ENCODE measurements around the gene RNF103. TPM values are rescaled to one million over a fixed set of nuclear protein-coding genes. Genes with fewer than 3 reads are reported as not detected.

The RNF103 gene
- total and polyA plus RNA-seq, 7 experiments from 2014 or later: 2.3 to 71.2 (median 37.6) TPM

DNA sequence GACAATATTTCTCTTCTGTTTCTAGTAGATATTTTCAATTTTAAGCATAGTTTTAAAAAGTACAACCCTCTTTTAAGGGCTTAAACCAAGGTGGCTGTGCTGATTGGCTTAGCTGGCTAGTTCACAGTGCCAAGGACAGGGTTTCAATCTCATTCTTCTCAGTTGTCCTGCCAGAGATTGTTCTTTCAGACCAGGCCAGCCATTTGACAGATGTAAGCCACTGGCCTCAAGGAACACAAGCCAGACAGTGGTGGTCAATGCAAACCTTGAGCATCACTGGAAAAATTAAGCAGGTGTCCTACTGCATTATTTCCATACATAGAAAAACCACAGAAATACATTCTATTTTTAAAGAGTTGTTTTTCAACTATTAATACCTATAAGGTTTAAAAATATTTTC lies 5.9 kb downstream of the RNF103 start:
- H3K4me1 ChIP-seq (ENCODE audit: control insufficient read depth in 2 of 2, insufficient read depth in 2 of 2, low read length in 2 of 2): peaks cover 8 to 17% of the 10 kb centered on the region in 2 donors
- Mint-ChIP-seq H3K27me3 (no peaks in the 10 kb centered on the region), H3K4me3 (no peak overlapping the region), H3K36me3 (peaks cover 9 to 52% (median 27%) of the 10 kb centered on the region in 5 donors), H3K4me1 (peaks cover 28 to 70% (median 59%) of the 10 kb centered on the region in 7 donors), H3K27ac (peak overlapping the region in 1 of 9 donors; percentile 22), H3K9me3 (no peaks in the 10 kb centered on the region)
- peaks cover 0 to 21% (median 4%) of the 10 kb centered on the region in 3 experiments for H3K36me3 ChIP-seq (ENCODE audit: control insufficient read depth in 2 of 3, insufficient read depth in 3 of 3, low read length in 3 of 3)
- no peaks in the 10 kb centered on the region for H3K9me3 ChIP-seq (ENCODE audit: control insufficient read depth in 2 of 3, low read length in 3 of 3)
- POLR2A ChIA-PET: no interaction called here
- ATAC-seq: no peak
- H3K27me3 ChIP-seq (ENCODE audit: control insufficient read depth in 2 of 2, insufficient read depth in 2 of 2, low read length in 2 of 2): no peaks in the 10 kb centered on the region
- H3K4me3 ChIP-seq (ENCODE audit: low read length): no peak overlapping the region
- H3K27ac ChIP-seq (ENCODE audit: low read depth, low read length): no peak overlapping the region
- DNase-seq: no peak
- intact Hi-C loops (cut with micrococcal nuclease): loop anchor here in 1 of 2 donors (2.0 kb wide), 1 partner anchor 33 kb away; no protein-coding TSS in a partner anchor
- CTCF ChIA-PET: no interaction called here

DNA sequence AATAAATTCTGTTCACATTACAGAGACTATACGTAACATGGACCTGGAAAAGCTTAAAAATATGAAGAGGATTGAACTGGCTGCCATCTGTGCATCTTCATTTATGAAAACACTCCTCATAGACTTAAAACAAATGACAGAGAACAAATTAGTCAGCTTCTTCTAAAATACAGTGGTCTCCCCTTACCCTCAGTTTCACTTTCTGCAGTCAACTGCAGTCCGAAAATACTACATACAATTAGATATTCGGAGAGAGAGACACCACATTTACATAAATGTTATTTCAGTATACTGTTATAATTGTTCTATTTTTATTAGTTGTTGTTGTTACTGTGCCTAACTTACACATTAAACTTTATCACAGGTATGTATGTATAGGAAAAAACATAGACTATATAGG lies 6.5 kb downstream of the RNF103 start:
- no peaks in the 10 kb centered on the region for H3K27me3 ChIP-seq (ENCODE audit: control insufficient read depth in 2 of 2, insufficient read depth in 2 of 2, low read length in 2 of 2)
- Mint-ChIP-seq H3K4me3 (no peak overlapping the region), H3K36me3 (peaks cover 9 to 52% (median 27%) of the 10 kb centered on the region in 5 donors), H3K27me3 (no peaks in the 10 kb centered on the region), H3K9me3 (no peaks in the 10 kb centered on the region), H3K4me1 (peaks cover 28 to 69% (median 59%) of the 10 kb centered on the region in 7 donors), H3K27ac (no peak overlapping the region)
- H3K36me3 ChIP-seq (ENCODE audit: control insufficient read depth in 2 of 3, insufficient read depth in 3 of 3, low read length in 3 of 3): peaks cover 4 to 21% (median 5%) of the 10 kb centered on the region in 3 experiments
- H3K9me3 ChIP-seq (ENCODE audit: control insufficient read depth in 2 of 3, low read length in 3 of 3): no peaks in the 10 kb centered on the region
- H3K4me1 ChIP-seq (ENCODE audit: control insufficient read depth in 2 of 2, insufficient read depth in 2 of 2, low read length in 2 of 2): peaks cover 8 to 17% of the 10 kb centered on the region in 2 donors
- intact Hi-C loops (cut with micrococcal nuclease): no loop called here
- POLR2A ChIA-PET: interaction anchor here (0.8 to 1.4 kb wide), 3 partner anchors 53 to 176 kb away, joined by 3 to 4 read pairs (median 3); partner anchors contain the start of gene KDM3A
- ATAC-seq (no peak), DNase-seq (no peak)
- H3K27ac ChIP-seq (ENCODE audit: low read depth, low read length): no peak overlapping the region
- CTCF ChIA-PET: no interaction called here
- no peak overlapping the region for H3K4me3 ChIP-seq (ENCODE audit: low read length)

DNA sequence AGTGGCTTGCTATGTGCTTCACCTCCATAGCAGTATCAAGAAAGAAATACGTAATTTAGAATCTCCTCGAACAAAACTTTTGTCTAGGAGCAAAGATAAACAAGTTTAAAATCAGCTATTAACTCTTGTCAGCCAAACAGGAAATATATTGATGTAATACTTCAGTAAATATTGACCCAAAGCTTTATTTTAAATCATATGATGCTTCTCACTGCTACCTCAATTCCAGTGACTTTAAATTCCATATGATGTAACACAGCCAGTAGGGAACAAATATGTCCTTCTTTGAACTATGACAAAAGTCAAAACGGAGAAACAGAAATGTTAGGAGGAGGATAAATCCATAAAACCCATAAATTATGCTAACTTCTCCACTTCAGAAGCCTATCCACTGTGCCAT lies 7.2 kb downstream of the RNF103 start:
- Histone ChIP-seq H3K27ac (ENCODE audit: low read depth, low read length) (no peak overlapping the region), H3K4me3 (ENCODE audit: low read length) (no peak overlapping the region), H3K4me1 (ENCODE audit: control insufficient read depth in 2 of 2, insufficient read depth in 2 of 2, low read length in 2 of 2) (peaks cover 8 to 12% of the 10 kb centered on the region in 2 donors), H3K9me3 (ENCODE audit: control insufficient read depth in 2 of 3, low read length in 3 of 3) (no peaks in the 10 kb centered on the region), H3K36me3 (ENCODE audit: control insufficient read depth in 2 of 3, insufficient read depth in 3 of 3, low read length in 3 of 3) (peaks cover 4 to 27% (median 8%) of the 10 kb centered on the region in 3 experiments), H3K27me3 (ENCODE audit: control insufficient read depth in 2 of 2, insufficient read depth in 2 of 2, low read length in 2 of 2) (no peaks in the 10 kb centered on the region)
- peaks cover 28 to 69% (median 57%) of the 10 kb centered on the region in 7 donors for H3K4me1 Mint-ChIP-seq
- ChIA-PET CTCF (no interaction called here), POLR2A (interaction anchor here (0.8 to 1.4 kb wide), 3 partner anchors 53 to 175 kb away, joined by 3 to 4 read pairs (median 3); partner anchors contain the start of gene KDM3A)
- H3K27ac Mint-ChIP-seq: no peak overlapping the region
- no peak overlapping the region for H3K4me3 Mint-ChIP-seq
- no peaks in the 10 kb centered on the region for H3K9me3 Mint-ChIP-seq
- intact Hi-C loops (cut with micrococcal nuclease): no loop called here
- no peak for ATAC-seq
- H3K36me3 Mint-ChIP-seq: peaks cover 12 to 56% (median 27%) of the 10 kb centered on the region in 5 donors
- DNase-seq: no peak
- H3K27me3 Mint-ChIP-seq: no peaks in the 10 kb centered on the region

DNA sequence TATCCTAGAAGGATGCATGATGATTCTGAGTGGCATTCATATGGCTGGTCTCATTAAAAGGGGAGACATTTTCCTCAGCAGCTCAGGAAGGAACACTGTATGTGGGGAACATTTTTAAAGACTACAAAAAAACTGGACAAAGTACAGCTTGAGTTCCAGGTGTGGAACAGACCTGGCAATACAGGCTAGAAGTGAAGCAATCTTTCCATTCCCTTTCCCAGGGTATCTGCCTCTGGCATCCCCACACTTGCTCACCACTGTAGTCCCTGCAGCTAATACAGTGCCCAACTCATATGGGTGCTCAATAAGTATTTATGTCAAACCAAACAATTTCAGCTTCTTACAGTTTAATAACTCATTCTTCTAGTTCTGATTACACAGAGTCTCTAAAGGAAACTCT lies 8.1 kb downstream of the RNF103 start:
- Mint-ChIP-seq H3K36me3 (peaks cover 20 to 65% (median 35%) of the 10 kb centered on the region in 5 donors), H3K9me3 (no peaks in the 10 kb centered on the region), H3K27ac (no peak overlapping the region), H3K4me1 (peaks cover 23 to 68% (median 52%) of the 10 kb centered on the region in 7 donors), H3K27me3 (no peaks in the 10 kb centered on the region), H3K4me3 (no peak overlapping the region)
- ChIA-PET POLR2A (interaction anchor here (0.7 to 1.2 kb wide), 4 partner anchors 11 to 802 kb away, joined by 3 to 4 read pairs (median 4); partner anchors contain the start of gene KDM3A), CTCF (no interaction called here)
- ATAC-seq: no peak
- Histone ChIP-seq H3K36me3 (ENCODE audit: control insufficient read depth in 2 of 3, insufficient read depth in 3 of 3, low read length in 3 of 3) (peaks cover 4 to 36% (median 8%) of the 10 kb centered on the region in 3 experiments), H3K27me3 (ENCODE audit: control insufficient read depth in 2 of 2, insufficient read depth in 2 of 2, low read length in 2 of 2) (no peaks in the 10 kb centered on the region), H3K27ac (ENCODE audit: low read depth, low read length) (no peak overlapping the region), H3K9me3 (ENCODE audit: control insufficient read depth in 2 of 3, low read length in 3 of 3) (no peaks in the 10 kb centered on the region), H3K4me1 (ENCODE audit: control insufficient read depth in 2 of 2, insufficient read depth in 2 of 2, low read length in 2 of 2) (peaks cover 3 to 6% of the 10 kb centered on the region in 2 donors), H3K4me3 (ENCODE audit: low read length) (no peak overlapping the region)
- intact Hi-C loops (cut with micrococcal nuclease): no loop called here
- DNase-seq: no peak

DNA sequence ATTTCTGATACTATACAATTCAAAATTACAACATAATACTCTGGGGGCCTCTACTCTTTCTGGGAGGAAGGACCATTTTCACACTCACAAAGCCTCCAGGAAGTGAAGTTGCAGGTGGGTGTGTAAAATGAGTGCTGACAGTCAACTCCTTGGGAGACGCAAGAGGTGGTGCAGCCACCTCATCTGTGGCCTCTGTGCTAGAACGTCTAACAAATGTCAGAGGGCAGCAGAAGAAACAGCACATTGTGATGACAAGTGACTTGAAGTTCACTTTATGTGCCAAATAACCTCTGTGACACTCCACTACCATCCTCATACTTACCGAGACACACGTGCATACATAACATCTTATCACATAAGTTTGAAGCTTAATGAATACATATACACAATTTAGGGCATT lies 10.2 kb downstream of the RNF103 start:
- CTCF ChIA-PET: no interaction called here

DNA sequence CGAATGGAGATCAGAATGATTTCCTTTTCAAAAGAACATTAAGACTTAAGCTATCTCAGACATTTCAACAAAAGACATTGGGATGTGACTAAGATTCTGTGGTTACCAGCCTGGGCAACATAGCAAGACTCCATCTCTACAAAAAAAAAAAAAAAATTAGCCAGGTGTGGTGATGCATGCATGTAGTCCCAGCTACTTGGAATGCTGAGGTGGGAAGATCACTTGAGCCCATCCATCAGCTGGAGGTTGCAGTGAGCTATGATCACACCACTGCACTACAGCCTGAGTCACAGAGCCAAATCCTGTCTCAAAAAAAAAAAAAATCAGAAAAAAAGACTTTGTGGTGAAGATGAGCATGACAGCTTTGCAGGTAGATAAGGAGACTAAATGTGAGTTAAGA lies 12.8 kb downstream of the RNF103 start:
- Histone ChIP-seq H3K4me3 (ENCODE audit: low read length) (no peak overlapping the region), H3K9me3 (ENCODE audit: control insufficient read depth in 2 of 3, low read length in 3 of 3) (no peaks in the 10 kb centered on the region), H3K27me3 (ENCODE audit: control insufficient read depth in 2 of 2, insufficient read depth in 2 of 2, low read length in 2 of 2) (no peaks in the 10 kb centered on the region), H3K36me3 (ENCODE audit: control insufficient read depth in 2 of 3, insufficient read depth in 3 of 3, low read length in 3 of 3) (peaks cover 0 to 28% (median 8%) of the 10 kb centered on the region in 3 experiments), H3K27ac (ENCODE audit: low read depth, low read length) (no peak overlapping the region), H3K4me1 (ENCODE audit: control insufficient read depth in 2 of 2, insufficient read depth in 2 of 2, low read length in 2 of 2) (no peaks in the 10 kb centered on the region)
- Mint-ChIP-seq H3K27ac (peak overlapping the region in 4 of 9 donors; percentile 0 to 71 (median 64)), H3K27me3 (no peaks in the 10 kb centered on the region), H3K4me1 (peaks cover 11 to 38% (median 26%) of the 10 kb centered on the region in 7 donors), H3K9me3 (no peaks in the 10 kb centered on the region), H3K36me3 (peaks cover 30 to 51% (median 40%) of the 10 kb centered on the region in 5 donors), H3K4me3 (no peak overlapping the region)
- POLR2A ChIA-PET: interaction anchor here (2.2 kb wide), 1 partner anchor 12 kb away, joined by 5 read pairs; no protein-coding TSS in a partner anchor
- CTCF ChIA-PET: no interaction called here
- intact Hi-C loops (cut with micrococcal nuclease): no loop called here
- DNase-seq (no peak), ATAC-seq (no peak)

More for the DNA sequence above, 10.2 kb downstream of the RNF103 start:
- DNase-seq (no peak), ATAC-seq (no peak)
- Mint-ChIP-seq H3K4me3 (no peak overlapping the region), H3K36me3 (peaks cover 30 to 60% (median 38%) of the 10 kb centered on the region in 5 donors), H3K4me1 (peaks cover 14 to 52% (median 36%) of the 10 kb centered on the region in 7 donors), H3K9me3 (no peaks in the 10 kb centered on the region), H3K27me3 (no peaks in the 10 kb centered on the region), H3K27ac (peak overlapping the region in 2 of 9 donors; percentile 9 to 39)
- Histone ChIP-seq H3K4me1 (ENCODE audit: control insufficient read depth in 2 of 2, insufficient read depth in 2 of 2, low read length in 2 of 2) (no peaks in the 10 kb centered on the region), H3K36me3 (ENCODE audit: control insufficient read depth in 2 of 3, insufficient read depth in 3 of 3, low read length in 3 of 3) (peaks cover 4 to 43% (median 8%) of the 10 kb centered on the region in 3 experiments), H3K4me3 (ENCODE audit: low read length) (no peak overlapping the region), H3K9me3 (ENCODE audit: control insufficient read depth in 2 of 3, low read length in 3 of 3) (no peaks in the 10 kb centered on the region), H3K27me3 (ENCODE audit: control insufficient read depth in 2 of 2, insufficient read depth in 2 of 2, low read length in 2 of 2) (no peaks in the 10 kb centered on the region), H3K27ac (ENCODE audit: low read depth, low read length) (no peak overlapping the region)
- POLR2A ChIA-PET: interaction anchor here (0.7 kb wide), 1 partner anchor 9 kb away, joined by 3 read pairs; no protein-coding TSS in a partner anchor
- intact Hi-C loops (cut with micrococcal nuclease): no loop called here
